GM18520 (cell line): ENCODE results near the gene SLC6A19.

Experiments used
- ATAC-seq: cut with Tn5 transposase; IDR thresholded peaks from one replicate; pipeline ENCODE4 v1.9.1; 2021; ENCODE audit not compliant: unreplicated experiment

Gene SLC6A19

DNA sequence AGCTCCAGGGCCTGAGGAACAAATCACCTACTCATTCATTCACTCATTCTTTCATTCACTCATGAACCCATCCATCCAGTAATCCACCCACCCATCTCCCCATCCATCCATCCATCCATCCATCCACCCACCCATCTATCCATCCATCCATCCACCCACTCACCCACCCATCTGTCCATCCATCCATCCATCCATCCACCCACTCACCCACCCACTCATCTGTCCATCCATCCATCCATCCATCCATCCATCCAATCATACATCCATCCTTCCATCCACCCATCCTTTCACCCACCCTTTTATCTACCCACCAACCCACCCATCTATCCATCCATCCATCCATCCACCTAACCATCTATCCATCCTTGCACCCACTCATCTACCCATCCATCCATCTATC is 35.5 kb upstream of the SLC6A19 start:
- no peak for ATAC-seq

DNA sequence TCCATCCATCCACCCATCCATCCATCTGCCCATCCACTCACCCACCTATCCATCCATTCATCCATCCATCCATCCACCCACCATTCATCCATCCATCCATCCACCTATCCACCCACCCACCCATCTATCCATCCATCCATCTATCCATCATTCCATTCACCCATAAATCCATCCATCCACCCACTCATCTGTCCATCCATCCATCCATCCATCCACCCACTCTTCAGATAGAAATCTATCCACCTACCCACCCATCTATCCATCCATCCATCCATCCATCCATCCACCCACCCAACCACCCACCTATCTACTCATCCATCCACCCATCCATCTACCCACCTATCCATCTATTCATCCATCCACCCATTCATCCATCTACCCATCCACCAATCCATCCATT is 35.0 kb upstream of the SLC6A19 start:
- ATAC-seq = no peak

DNA sequence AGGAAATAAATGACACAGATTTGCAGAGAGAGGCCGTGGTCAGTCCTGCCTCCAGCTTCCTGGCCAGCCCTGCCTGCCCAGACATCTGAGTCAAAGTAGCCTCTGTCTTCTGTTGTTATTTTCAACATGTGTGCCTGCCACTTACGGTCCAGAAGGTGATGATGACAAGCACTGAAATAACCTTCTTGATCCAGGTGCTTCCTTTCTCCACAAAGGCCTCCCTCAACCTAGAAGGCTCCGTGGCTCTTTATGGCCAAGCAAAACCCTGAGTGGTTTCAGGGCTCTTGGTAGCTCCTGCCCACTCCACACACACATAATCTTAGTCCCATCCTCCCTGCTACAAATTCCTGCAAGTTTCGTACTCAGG is 34.1 kb upstream of the SLC6A19 start:
- no peak for ATAC-seq

DNA sequence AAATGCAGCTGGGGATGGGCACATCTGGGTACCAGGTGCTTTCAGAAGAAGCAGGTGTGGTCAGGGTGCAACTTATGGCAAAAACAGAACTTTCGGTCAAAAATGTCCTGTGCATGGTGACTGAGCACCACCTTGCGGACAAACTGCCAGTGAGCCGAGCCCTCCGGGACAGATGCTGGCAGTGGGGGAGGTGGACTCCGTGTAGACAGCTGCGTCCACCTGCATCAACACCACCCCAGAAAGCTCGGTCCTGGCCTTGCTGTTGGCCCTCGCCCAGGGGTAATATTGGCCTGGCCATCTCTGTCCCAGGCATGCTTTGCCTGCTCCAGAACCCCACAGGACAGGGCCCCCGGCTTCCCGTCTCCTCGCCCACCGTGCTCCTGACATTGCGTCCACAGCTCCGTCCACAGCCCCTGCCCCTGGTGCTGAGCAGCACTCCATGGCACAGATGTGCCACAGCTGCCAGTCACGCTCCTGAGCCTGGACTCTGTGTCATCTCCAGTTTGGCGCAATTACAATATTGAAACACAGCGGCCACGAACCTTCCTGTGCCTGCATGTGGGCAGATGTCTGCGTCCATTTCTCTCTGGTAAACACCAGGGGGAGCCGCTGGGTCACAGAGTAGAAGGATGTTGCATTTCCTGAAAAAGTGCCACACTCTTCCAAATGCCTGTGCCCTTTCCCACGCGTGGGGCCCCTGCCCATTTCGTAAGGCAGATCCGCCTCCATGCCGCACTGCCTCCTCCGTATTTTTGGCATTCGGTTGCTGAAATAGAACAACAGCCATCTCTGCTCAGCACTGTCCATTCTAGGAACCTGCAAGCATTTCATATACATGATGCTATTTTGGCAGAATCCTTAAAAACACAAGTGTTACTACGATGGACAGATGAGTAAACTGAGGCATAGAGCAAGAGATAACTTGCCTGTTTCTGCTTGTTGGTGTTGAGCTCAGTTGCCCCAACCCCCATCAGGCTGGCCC is 33.4 kb upstream of the SLC6A19 start:
- no peak for ATAC-seq

DNA sequence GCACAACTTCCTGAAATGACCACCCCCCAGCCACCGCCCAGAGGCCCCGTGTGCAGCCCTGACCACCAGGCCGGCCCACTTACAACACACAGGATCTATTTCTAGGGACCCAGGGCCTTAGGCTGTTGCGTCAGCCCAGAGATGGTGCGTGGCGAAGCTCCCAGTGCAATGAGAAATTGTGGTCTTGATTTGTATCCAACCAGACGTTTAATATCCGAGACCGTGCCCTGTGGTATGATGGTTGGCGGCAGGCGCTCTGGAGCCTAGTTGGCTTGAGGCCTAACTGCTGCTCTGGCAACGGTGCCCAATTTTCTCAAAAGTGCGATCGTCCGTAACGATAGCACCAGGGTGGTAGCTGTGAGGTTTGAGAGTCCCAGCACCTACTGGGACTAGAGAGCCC is 32.6 kb upstream of the SLC6A19 start:
- no peak for ATAC-seq

DNA sequence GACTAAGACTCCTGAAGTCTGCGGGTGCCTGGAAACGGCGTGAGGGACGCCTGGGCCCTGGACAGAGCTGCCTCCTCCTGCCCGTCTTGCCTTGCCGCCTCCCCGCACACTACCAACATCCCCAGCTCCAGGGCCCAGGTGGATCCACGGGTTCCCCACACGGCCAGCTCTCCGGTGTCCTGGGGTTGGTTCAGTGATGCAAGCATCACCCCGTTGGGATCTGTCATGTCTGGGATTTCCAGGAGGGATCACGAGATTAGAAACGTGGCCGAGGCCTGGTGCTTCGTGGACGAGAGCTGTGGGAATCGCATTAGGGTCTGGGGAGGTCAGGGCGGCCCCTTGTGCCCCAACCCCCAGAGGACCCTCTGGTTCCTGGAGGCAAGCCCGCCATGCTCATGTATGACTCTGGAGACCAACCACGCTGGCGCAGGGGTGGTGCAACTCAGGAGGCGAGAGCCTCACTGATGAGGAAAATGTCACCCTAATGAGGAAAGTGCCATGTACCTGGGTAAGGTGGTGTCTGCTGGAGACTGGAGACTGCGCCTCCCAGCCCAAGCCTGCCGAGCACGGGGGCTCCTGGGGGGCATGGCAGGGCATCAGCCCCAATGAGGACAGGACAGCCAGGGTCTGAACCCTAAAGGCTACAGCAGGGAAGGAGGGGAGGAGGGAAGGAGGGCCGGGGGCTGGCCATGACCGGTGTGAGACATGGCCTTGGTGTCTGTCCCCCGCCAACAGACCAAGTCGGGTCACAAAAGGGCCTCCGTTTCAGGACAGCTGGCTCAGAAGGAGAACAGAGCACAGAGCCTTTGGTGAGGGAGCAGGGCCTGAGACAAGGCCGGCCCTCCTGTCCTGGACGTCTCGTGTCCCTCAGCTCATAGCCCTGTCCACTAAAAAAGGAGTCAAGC is 31.9 kb upstream of the SLC6A19 start:
- ATAC-seq = no peak

DNA sequence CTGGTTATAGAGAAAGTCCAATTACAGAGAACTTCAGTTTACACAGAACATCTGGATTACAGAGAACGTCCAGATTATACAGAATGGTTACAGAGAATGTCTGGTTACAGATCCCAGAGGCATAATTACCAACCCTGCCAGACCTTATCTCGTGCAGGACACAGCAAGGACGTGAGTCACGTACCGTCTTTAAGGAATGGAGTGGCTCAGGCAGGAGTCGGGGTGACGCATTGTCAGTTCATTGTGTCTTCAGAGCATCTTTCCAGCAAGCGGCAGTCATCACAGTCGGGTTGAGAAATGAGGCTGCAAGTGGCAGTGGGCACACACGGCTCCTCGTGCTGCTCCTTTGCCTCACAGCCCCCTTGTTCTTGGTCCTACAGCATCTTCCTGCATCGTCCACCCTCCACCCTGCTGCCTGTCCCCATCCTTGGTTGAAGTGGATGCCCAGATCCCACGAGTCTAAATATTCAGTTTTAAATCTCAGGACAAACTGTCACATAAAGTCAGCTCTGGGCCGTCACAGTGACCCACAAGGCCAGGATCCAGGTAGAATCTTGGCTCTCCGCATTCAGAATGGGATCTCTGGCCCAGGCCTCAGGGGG is 30.0 kb upstream of the SLC6A19 start:
- no peak for ATAC-seq

DNA sequence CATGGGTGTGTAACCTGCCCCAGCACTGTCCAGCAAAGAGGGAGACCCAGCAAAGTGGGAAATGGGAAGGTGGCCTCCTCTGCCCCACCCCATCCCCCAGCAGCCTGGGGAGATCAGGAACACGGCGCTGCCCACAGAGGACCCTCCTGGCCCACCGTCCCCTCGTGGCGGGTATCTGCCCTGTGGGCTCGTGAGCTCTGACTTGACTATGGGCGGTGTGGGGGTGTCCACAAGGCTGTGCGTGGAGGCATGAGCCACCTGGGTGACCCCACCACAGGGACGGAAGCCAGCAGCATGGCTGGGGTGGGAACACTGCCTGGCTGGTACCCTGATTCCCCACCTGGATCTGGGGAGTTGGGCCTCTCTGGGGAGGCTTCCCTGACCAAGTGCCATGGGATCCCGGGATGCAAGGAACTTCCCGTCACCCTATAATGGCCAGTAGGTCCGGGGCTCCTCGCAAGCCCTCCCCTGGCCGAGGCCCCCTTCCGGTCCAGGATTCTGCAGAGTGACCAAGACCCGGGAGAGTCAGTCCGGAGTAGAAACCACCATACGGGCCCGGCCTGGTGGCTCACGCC is 29.3 kb upstream of the SLC6A19 start:
- ATAC-seq = no peak

DNA sequence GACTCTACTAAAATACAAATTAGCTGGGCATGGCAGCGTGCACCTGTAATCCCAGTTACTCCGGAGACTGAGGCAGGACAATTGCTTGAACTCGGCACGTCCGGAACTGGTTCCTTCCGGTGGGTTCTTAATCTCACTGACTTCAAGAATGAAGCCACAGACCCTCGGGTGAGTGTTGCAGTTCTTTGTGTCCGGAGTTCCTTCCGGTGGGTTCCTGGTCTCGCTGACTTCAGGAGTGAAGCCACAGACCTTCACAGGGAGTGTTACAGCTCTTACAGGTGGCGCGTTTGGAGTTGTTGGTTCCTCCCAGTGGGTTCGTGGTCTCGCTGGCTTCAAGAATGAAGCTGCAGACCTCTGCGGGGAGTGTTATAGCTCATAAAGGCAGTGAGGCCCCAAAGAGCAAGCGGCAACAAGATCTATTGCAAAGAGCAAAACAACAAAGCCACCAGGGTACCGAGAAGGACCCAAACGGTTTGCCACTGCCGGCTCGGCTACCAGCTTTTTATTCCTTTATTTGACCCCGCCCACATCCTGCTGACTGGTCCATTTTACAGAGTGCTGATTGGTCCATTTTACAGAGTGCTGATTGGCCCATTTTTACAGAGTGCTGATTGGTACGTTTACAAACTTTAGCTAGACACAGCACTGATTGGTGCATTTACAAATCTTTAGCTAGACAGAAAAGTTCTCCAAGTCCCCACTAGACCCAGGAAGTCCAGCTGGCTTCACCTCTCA is 28.6 kb upstream of the SLC6A19 start:
- ATAC-seq = no peak

DNA sequence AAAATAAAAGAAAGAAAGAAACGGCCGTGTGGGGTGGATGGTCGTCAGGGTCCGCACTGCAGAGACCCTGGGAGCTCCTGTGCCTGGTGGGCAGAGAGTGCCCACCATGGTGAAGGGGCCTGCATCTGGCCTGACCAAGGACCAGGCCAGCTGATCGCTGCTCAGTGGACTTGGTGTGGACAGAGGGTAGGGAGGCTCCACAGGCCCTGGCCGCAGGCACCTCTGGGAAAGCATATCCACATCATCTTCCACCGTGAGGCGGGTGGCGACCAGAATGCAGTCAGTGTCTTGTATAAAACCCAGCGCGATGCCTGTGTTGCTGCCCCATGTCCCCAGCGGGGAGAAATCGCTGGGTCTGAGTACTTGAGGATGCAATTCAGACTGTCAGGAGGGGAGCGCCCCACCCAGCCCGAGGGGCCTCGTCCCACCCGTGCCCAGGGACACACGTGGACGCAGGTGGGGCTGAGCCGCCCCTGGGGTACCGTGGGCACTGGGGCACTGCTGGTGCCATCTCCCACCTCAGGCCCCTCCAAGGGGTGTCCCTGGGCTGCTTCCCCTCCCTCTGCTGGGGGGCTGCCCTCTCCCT is 27.8 kb upstream of the SLC6A19 start:
- no peak for ATAC-seq

DNA sequence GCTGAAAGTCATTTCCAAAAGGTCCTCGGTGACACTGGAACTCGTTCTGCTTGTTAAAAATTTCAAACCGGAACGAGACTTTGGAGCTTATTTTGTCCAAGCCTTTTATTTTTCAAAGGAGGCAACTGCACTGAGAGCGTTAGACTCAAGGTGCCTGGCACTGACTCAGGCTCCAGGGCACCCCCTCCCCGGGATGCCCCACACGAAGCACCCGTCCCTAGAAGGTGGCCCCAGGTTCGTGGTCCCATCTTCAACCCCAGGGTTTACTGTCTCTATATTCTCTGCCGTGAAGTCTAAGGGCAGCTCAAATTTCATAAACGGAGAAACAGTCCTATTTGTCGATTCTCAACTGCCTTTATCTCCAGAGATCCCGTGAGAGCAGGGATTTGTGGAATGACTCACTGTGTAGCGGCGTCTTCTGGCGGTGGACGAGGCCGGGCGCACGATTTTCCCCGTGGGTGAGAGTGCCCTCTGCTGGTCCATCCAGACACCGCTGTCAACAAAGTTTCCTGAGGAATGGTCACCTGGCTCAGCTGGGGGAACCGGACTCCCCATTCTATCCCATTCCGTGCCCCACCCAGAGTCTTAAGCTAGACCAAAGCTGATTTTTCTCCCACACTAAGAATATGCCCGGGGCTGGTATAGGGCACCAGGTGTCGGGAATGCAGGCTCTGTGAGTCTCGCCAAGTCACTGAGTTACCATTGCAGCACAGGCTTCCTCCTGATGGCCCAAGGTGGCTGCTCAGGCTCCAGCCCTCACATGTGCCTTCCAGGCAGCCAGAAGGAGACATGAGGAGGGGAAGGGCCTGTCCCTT is 27.1 kb upstream of the SLC6A19 start:
- no peak for ATAC-seq

DNA sequence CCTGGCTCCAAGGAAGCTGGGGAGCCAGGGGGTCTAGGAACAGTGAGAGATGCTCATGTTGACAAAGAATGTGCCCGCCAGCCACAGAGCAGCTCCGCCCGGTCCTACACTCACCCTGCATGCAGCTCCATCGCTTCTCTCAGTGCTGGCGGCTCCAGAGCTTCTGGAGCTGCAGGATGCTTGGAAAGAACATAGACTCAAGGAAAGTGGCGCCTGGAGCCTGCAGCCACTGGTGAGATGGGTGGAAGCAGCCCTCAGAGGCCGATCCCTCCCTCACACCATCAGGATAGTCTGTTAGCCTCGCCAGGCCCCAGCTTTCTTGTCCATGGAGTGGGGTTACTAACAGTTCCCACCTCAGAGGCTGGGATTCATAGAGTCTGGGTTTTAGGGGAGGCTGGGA is 26.4 kb upstream of the SLC6A19 start:
- no peak for ATAC-seq

DNA sequence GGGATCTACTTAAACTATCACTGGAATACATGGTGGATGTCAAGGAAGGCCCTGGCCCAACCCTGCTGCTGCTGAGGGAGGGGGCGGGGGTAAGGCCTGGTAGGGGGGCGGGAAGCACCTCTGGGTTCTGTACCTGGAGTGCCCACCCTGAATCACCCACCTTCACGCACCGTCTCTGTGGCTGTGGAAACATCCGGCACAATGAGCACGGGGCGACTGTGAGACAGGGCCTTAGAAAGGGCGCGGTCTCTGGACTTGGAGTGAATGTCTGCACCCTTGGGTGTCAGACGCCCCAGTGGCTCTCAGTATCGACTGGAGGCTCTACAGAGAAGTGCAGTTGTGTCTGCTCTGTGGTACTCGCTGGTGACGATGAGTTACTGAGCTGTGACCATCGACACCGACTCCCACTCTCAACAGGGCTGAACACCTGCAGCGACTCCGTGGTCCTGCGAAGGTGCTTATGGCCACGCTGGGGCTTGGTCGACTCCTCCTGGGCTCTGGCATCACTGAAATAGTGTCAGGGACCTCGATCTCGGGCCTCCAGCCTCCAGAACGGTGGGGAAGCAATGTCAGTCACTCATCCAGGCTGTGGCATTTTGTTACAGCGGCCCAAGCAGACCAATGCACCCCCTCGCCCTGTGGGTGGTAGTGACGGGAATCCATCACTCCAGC is 25.5 kb upstream of the SLC6A19 start:
- ATAC-seq = no peak

DNA sequence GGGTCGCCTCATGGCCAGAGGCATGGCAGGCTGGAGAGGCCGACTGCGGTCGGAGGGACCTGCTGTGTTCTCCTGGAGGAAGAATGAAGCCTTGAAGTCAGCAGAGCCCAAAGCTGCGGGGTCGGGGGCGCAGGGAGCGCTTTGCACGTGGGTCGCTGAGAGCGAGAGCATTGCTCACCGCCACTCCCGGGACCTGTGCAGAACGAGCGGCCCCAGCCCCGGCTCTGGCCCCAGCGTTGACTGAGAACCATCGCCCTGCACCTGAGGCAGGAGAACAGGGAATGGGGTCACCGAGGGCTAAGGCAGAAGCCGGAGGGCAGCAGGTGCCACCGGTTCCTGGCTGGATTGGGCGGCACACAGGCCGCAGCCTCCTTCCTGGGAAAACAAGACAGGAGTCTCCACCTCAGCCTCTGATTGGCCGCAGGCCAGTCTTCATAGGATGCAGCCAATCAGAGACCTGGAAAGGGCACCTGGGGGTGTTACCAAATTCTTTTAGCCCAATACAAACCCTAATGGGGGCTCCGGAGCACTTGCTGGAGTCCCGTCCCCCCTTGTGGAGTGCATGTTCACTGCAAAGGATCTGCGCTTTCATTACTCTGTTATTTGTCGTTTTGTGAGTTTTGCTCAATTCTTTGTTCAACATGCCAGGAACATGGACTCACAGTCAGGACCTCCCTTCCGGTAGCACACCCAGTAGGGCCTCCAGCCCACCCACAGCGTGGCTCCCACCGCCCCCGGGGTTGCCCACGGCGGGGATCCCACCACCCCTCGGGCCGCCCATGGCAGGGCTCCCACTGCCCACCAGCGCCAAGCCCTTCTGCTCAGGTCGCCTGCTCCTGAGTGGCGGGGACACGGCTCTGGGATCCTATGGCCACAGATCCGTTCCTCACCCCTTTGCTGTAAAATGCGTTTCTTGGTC is 24.7 kb upstream of the SLC6A19 start:
- no peak for ATAC-seq

DNA sequence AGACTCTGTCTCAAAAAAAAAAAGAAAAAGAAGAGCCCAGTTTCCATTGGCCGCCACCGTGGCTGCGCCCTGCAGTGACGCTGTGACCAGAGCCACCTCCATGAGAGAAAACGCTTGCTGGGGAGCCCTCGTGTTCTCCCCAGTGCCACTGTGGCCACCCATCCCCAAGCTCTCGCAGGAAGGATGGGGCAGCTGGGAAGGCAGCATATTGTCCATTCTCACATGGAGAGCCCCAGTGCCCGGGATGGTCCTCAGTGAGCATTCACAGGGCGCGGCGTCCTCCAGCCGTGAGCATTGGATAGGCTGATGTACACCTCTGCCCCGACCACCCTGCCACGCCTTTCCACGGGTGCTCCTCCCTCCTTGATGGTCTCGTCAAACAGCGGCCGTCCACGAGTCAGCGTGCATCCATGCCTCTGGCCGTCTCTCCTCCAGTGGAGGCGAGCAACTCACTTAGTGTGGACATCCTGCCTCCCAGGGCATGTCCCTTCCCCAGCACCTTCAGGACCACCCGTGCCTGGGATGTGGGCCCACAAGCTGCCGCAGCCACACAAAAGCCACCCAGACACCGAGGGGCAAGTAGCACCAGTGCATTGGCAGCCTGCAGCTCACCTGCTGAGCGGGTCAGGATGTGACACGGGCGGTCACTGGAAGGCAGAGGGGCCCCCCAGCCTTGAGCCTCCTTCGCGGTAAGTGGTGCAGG is 23.4 kb upstream of the SLC6A19 start:
- no peak for ATAC-seq

DNA sequence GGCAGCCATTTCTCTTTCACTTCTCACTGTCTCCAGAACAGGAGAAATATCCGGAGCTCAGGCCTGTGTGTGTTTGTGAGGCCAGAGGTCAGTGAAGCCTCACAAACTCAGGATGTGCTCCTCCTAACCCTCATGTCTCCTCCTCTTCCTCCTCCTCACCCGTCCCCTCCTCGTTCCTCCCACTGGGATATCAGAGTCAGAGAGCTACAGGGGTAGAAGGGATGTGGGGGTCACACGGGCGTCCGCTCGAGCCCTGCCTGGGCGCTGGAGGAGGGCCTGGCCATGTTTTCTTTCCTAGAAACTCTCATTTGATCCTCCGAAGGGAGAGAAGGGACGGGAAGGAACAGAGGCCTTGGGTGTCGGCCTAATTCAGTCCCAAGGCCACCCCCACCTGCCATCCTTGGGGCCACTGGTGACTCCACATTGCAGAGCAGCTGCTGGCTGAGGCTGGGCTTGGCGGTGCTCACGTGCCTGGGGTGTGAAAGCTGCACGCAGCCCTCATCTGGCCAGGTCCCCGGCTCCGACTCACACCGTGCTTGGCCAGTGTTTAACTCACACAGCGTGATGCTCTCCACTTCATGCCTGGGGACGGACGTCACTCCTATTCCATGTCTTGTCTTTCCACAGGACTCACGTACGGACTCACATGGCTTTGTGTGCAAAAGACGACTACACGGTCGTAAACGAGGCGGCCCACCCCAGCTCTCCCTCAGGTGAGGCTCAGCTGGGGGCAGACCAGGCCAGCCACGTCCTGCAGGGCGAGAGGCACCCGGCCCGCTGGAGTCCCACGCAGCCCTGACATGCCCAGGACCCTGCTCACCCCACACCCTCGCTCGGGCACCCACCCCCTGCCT is 22.6 kb upstream of the SLC6A19 start:
- no peak for ATAC-seq
